HG02623 (cell line): ENCODE results near the gene CCDC110.

Experiments
- ATAC-seq: cut with Tn5 transposase; IDR thresholded peaks from one replicate; pipeline ENCODE4 v1.9.1; 2021; ENCODE audit warnings: moderate library complexity; ENCODE audit not compliant: unreplicated experiment

CCDC110 gene

DNA sequence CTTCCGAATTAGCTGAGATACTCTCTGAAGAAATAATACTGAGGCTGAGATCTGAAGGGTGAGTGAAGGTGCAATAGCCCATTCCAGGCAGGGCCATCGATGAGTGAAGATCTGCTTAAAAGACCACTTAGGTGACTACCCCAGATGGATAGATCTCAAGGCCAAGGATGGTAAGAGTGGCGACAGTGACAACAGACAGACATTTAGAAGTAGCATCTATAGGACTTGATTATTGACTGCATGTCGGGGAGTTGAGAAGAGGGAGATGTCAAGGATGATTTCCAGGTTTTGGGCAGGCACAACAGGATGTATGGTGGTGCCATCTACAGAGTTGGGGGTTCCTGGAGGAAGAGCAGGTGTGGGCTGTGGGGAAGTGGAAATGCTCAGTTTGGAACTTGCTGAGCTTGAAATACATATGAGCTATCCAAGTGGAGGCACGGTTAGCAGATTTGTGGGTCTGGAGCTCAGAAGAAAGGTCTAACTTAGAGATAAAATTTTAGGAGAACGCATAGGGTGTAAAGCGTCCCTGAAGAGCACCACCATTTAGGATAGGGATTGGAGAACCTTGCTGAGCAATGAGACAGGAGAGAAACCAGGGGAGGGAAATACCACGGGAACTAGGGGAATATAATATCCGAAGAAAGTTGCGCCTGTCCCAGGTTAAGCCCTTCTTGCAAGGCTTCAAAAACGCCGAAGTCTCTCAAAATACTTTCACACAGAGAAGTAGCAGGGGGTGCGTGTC is 46.5 kb downstream of the CCDC110 start:
- no peak for ATAC-seq

DNA sequence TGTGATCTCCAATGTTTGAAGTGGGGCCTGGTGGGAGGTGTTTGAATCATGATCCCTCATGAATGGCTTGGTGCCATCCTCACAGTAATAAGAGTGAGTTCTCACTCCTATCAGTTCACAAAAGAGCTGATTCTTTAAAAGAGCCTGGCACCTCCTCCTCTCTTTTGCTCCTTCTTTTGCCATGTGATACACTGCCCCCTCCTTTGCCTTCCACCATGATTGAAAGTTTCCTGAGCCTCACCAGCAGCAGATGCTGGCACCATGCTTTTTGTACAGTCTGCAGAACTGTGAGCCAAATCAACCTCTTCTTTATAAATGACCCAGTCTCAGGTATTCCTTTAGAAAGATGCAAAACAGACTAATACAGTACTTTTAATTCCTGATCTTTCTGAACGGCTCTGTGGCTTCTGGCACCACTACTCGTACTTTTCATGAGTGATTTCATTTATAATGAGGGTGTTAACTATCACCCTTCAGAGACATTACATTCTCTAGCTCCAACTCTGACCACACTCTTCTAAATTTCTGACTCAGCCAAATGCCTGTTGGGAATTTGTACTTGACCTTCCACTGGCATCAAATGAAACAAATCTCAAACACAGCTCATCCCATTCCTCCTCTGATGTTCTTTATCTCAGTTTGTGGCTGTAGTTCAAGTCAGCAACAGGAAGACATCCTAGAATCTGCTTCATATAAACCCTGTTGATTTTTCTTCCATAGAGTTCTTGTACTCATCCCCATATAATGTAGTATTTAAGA is 50.0 kb downstream of the CCDC110 start:
- ATAC-seq = no peak

DNA sequence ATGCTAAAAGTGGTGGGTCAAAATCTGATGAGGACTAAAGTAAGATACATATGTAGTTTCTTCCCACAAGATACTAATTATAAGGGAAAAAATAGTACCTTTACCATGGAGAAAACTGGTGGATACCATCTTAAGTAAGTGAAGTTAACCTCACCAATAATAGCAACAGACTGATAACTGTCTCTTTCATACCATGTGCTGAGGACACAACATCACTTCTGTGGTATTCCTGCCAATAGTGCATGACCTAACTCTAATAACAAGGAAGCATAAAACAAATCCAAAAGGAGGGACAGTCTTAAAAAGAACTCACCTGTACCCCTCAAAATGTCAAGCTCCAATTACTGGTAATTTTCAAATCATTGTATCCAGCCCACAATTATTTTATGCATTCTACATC is 54.6 kb downstream of the CCDC110 start:
- no peak for ATAC-seq

DNA sequence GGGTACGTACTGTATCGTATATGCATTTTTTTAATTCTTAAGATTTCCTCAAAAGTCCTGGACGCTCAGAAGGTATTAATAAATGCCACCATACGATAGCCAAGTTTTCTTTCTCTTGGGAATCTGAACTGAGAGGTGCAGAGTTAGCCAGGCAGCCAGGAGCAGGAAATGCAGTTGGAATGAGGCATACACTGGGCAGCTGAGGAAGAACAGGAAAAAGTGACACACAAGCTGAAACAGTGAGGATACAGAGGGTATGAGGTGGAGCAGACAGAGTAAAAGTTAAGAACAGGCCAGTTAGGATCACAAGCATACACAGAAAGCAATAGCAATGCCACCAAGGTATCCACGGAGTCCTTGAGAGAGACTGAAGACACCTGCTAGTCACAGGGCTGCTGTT is 59.1 kb downstream of the CCDC110 start:
- ATAC-seq = no peak

DNA sequence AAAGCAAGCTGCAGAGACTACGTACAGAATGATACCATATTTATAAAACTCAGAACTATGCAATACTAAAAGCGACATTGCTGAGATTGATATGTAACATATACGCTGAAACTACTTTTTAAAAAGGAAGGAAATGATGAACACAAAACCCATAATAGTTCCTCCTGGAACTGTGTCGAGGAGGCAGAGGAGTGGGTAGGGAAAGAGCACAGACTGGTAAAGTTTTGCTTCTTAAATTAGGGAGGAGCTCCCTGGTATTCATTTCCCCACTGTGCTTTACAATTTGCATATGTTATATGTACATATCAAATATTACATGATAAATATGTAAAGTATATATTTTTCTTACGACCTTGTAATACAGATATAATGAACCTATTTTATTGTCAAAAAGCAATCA is 59.7 kb downstream of the CCDC110 start:
- no peak for ATAC-seq

DNA sequence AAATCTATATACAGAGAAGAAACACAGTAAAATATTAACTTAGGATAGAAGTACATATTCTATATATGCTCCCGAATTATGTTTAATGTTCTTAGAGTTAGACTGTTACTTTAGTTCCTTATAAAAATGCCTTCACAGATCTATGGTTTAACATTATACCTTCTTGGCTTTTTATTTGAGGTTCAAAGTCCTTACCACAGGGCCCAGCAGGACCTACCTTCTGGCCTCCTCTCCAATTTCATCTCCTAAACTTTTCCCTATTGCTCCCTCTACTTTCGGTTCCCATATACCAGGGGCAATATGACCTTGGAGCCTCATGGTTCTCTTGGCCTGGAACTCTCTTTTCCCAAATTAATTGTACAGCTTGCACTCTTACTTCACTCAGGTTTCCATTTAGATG is 63.1 kb downstream of the CCDC110 start:
- ATAC-seq = no peak

DNA sequence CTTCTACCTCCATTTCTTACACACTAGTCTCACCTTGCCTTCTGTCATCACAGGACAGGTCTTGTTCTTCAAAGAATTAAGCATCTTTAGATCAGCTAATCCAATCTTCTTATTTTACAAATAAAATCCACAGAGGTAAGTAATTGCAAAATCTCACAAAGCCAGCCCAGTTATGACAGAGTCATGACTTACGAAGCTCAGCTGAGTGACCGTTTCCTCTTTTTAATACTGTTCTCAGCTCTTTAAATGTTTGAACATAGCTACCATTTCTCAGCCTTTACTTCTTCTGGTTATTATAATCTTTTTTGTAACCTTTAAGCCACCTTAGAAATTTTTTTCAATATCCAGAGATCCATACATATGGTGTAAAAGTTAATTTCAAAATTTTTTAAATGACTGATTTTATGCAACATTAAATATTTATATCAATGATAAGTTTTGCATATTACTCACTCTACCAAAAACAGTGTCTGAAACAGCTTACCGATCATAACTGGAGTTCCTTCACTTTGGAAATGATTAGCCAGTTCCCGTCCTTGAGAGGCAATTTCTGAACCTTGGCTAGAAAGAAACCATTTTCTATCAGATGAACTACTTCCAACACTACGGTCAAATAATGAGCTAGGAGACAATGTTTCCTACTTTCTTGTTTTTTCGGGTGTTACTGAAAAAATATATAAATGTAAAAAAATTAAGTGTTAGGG is 66.1 kb downstream of the CCDC110 start:
- ATAC-seq = peak; percentile 54

DNA sequence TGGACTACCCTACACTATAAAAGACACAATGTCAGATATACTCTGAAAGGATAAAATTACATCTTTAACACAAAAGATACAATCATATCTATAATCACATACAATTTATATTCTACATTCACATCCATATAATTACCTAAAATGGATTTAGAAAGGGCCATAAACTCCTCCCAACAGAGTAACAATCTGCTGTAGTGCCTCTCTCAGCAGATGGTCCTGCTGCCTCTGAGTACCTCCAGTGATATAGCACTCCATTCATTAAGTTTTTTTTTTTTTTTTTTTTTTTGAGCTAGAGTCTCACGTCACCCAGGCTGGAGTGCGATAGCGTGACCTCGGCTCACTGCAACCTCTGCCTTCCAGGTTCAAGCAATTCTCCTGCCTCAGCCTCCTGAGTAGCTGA is 67.5 kb downstream of the CCDC110 start:
- ATAC-seq = no peak

DNA sequence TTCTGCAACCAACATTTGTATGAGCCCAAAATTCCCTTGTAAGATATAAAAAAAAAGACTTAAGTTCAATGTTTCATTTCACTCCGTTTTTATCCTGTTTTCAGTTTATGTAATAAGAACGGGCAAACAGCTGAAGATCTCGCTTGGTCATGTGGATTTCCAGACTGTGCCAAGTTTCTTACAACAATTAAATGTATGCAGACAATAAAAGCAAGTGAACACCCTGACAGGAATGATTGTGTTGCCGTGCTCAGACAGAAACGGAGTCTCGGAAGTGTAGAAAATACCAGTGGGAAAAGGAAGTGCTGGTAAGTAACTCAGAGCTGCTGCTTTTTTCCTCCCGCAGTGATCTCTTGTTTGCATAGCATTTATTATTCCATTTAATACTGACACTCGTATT is 72.1 kb downstream of the CCDC110 start:
- ATAC-seq = no peak

DNA sequence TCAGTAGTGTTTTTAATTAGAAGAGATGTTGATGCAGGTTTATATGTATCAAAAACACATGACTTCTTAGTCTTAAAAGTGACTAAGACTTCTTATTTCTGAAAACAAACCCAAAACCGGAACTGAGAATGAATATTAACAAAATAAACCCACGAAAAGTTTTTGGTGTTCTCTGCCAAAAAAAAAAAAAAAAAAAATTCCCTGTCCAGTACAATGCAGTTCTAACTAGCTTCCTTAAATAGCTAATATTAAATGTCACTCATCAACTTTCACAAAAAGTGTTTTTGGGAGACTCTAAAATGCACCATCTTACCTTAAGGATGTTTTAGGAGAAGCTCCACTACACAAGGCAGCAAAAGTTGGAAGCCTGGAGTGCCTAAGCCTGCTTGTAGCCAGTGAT is 72.9 kb downstream of the CCDC110 start:
- no peak for ATAC-seq

DNA sequence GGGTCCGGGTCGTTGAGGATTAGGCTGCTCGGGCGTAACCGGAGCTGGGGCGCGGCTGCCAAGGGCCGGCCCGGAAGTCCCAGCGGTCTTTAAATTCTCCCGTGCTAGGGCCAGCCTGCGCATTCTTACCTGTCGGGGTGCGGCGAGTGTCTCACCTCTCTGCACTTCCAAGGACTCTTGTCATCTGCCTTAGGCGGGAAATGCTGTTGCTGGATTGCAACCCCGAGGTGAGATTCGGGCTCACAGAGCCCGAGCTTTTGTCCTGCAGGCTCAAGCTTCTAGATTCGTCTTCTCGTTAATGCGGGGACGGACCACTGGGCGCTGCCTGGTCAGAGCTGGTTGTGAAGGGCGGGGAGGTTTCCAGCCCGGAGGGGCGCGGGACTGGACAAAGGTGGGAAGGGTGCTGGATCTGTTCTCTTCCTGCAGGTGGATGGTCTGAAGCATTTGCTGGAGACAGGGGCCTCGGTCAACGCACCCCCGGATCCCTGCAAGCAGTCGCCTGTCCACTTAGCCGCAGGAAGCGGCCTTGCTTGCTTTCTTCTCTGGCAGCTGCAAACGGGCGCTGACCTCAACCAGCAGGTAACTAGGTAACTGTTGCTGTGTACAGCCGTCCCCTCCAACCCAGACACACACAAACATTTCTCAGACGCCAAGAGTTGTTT is 74.7 kb downstream of the CCDC110 start, which contains the start of gene ANKRD37:
Gene ANKRD37, plus strand, starts transcription at position 118 of the 662 bp plus-strand sequence. Its CDS starts 83 bp downstream, at position 201.
- no peak for ATAC-seq

DNA sequence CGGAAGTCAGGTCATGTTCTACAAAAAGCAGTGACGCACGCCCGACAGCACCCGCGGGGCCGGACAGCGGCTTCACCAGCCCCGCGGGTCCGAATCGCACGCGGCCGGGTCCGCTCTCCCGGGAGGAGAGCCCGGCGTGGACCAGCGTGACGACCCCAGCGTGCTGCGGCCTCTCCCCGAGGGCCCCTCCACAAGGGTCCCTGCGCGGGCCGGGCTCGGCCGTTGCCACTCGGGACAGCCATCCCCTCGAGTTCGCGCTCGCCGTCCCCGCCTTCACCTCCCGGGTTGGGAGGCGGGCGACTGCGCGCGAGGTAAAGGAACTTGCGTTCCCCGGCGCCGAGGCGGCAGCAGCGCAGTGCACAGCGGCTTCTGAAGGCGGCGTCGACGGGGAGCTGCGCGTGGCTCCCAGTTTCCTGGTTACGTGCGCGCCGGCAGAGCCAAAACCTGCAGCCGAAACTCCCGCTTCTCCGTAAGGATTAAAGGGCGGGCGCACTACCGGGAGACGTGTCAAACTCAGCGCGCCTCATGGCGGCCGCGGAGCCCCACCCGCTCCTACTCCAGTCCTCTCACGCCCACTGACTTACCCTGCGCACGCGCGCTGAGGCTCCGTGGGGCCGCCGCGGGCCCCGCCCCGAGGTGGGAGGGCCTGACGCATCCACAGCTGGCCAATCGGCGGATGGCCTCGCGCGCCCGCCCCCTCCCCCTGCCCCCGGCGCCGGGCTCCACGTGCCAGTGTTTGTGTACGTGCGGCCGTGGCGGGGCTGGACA is 75.4 kb downstream of the CCDC110 start:
- peak; percentile 77 for ATAC-seq

DNA sequence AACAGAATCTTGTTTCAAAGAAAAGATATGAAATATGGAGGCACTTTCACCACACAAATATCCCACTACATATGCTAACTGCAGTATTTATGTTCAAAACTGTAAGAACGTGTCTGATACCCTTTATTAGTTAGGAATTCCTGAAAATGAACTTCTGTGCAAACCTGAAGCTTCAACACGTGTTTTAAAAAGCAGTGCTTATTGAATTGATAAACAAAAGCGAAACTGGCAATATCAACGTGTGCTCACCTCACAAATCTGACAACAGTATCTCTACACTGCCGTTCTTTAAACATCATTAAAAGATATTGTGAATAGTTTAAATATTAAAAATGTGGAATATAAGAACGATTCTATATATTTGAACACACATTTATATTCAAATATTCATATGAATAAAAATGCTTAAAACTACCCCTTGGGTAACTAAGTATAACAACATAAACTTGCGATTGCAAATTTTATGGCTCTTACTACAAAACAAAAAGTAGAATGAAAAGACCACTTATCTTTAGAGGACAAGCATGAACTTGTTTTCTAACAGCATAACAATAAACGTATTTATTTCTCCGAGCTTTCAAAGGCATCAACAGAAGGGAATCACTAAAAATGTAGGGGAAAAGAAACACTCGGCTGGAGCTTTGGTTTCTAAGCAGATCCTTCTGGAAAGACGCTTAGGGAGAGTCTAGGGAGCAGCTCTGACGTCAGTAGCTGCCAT is 76.1 kb downstream of the CCDC110 start, which contains the start of gene LRP2BP:
Gene LRP2BP, minus strand, starts transcription at position 687 of the 718 bp plus-strand sequence. CDS start 17,738 bp downstream, outside the sequence.
- ATAC-seq = no peak
